BE2C (cell line): ENCODE data around the gene KHNYN.
"Not testable (repeated sequence)": the region's sequence is repeated elsewhere in the genome, so short reads cannot be mapped to it uniquely, and the experiment has no call there.

Experiments
- DNase-seq: peaks from one replicate; pipeline ENCODE4 v3.0.0-alpha.2; 2020
- H3K27me3 ChIP-seq: fragments of 250-450 bp; sonication (Bioruptor Pico); 2 replicates; pipeline ENCODE4 v1.5.1; 2020; ENCODE audit warnings: mild to moderate bottlenecking
- H3K36me3 ChIP-seq: fragments of 250-450 bp; sonication (Bioruptor Pico); 2 replicates; pipeline ENCODE4 v1.5.1; 2020; ENCODE audit warnings: mild to moderate bottlenecking
- H3K4me1 ChIP-seq: fragments of 250-450 bp; sonication (Bioruptor Pico); 2 replicates; pipeline ENCODE4 v1.5.1; 2020
- H3K4me3 ChIP-seq: 2 replicates; pipeline ENCODE4 v1.5.1; 2011; ENCODE audit warnings: low read depth, low read length
- H3K9me3 ChIP-seq: fragments of 250-450 bp; sonication (Bioruptor Pico); 2 replicates; pipeline ENCODE4 v1.5.1; 2020
- TF ChIP-seq, protein P1 (sequence below): IDR thresholded peaks from 2 replicates; pipeline ENCODE4 v1.5.1; 2012; ENCODE audit warnings: mild to moderate bottlenecking, low read depth, low read length

KHNYN gene

DNA sequence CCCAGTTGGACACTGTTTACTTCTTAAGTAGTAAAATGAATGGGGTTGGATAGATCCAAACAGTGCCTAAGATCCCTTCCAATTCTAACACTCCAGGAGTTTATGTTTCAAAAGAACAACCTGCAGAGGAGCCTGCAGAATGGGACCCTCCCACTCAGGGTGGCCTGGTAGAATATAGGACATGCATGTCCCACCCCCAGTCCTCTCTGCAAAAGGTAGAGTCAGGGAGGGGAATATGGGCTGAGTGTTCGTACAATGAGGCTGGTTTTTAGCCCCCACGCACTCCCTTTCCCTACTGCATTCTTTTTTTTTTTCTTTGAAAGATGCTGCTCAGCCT is 42.8 kb upstream of the KHNYN start:
- Histone ChIP-seq H3K27me3 (no peaks in the 10 kb centered on the region; the same call in 1 of the 2 replicates), H3K9me3 (no peaks in the 10 kb centered on the region), H3K4me3 (no peak overlapping the region), H3K36me3 (no peaks in the 10 kb centered on the region), H3K4me1 (no peaks in the 10 kb centered on the region; the same call in 1 of the 2 replicates)
- TF ChIP-seq, protein P1, sequence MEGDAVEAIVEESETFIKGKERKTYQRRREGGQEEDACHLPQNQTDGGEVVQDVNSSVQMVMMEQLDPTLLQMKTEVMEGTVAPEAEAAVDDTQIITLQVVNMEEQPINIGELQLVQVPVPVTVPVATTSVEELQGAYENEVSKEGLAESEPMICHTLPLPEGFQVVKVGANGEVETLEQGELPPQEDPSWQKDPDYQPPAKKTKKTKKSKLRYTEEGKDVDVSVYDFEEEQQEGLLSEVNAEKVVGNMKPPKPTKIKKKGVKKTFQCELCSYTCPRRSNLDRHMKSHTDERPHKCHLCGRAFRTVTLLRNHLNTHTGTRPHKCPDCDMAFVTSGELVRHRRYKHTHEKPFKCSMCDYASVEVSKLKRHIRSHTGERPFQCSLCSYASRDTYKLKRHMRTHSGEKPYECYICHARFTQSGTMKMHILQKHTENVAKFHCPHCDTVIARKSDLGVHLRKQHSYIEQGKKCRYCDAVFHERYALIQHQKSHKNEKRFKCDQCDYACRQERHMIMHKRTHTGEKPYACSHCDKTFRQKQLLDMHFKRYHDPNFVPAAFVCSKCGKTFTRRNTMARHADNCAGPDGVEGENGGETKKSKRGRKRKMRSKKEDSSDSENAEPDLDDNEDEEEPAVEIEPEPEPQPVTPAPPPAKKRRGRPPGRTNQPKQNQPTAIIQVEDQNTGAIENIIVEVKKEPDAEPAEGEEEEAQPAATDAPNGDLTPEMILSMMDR = no peak
- DNase-seq = no peak

DNA sequence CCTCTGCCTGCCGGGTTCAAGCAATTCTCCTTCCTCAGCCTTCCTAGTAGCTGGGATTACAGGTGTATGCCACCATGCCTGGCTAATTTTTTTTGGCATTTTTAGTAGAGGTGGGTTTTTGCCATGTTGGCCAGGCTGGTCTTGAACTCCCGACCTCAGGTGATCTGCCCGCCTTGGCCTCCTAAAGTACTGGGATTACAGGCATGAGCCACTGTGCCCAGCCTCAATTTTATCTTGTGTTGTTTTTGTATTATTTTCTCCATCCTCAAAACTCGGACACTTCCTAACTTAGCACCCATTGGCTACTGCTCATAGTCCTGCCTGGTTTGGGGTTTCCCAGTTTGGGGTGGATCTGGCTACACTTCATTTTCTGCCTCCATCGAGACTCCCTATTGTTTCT is 42.2 kb upstream of the KHNYN start:
- H3K36me3 ChIP-seq, DNase-seq, H3K27me3 ChIP-seq, H3K4me3 ChIP-seq, H3K4me1 ChIP-seq, H3K9me3 ChIP-seq: not testable (repeated sequence)

DNA sequence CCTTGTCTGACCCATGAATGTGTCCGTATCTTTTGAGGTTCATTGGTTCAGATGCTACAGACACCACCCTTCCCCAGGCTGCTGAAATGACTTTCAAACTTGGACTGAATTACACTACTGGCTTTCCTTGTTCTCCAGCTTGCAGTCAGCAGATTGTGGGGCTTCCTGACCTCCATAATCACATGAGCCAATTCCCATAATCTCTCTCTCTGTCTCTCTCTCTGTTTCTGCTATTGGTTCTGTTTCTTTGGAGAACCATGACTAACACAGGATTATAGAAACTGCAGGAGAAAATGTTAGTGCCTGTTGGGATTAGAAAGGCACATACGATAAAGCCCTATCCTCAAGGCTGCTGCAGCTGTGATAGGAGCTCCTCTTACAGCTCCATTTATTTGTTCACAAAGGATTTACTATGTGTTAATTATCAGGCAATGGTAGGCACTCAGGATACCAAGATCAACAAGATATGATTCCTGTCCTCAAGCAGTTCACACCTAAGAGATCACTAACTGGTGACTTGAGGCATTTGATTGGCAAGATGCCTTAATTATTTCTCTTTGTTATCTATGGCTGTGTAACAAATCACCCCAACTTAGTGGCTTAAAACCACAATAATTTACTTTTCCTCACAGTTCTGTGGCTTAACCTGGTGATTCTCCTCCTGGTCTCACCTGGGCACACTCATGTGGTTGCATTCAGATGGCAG is 41.1 kb upstream of the KHNYN start:
- Histone ChIP-seq H3K36me3 (no peaks in the 10 kb centered on the region), H3K4me3 (no peak overlapping the region), H3K27me3 (no peaks in the 10 kb centered on the region; the same call in 1 of the 2 replicates), H3K4me1 (no peaks in the 10 kb centered on the region), H3K9me3 (no peaks in the 10 kb centered on the region)
- no peak for DNase-seq
- TF ChIP-seq, protein P1 = no peak

DNA sequence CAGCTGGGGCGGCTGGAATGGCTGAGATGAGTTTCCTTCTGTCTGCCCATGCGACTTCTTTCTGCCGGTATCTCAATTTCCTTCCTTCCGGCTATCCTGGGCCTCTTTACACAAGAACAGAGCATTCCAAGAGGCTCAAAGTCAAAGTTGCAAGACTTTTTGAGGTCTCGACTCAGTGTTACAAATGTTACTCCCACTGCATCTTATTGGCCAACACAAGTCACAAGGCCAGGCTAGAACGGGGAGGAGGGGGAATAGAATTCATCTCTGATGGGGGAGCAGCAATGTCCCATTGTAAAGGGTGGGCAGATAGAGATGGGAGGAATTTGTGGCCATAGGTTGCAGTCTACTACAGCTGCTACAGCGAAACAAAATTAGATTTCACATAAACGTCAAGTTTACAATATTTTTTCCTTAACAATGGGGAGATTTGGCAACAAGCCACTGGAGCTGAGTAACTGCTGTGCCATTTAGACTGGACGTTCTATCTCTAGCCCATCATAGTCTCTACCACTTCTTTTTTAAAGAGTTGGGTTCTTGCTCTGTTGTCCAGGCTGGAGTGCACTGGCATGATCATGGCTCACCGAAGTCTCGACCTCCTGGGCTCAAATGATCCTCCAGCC is 40.4 kb upstream of the KHNYN start:
- Histone ChIP-seq H3K36me3 (no peaks in the 10 kb centered on the region), H3K27me3 (no peaks in the 10 kb centered on the region; the same call in 1 of the 2 replicates), H3K4me1 (no peaks in the 10 kb centered on the region), H3K9me3 (no peaks in the 10 kb centered on the region), H3K4me3 (no peak overlapping the region)
- TF ChIP-seq, protein P1 = no peak
- no peak for DNase-seq

DNA sequence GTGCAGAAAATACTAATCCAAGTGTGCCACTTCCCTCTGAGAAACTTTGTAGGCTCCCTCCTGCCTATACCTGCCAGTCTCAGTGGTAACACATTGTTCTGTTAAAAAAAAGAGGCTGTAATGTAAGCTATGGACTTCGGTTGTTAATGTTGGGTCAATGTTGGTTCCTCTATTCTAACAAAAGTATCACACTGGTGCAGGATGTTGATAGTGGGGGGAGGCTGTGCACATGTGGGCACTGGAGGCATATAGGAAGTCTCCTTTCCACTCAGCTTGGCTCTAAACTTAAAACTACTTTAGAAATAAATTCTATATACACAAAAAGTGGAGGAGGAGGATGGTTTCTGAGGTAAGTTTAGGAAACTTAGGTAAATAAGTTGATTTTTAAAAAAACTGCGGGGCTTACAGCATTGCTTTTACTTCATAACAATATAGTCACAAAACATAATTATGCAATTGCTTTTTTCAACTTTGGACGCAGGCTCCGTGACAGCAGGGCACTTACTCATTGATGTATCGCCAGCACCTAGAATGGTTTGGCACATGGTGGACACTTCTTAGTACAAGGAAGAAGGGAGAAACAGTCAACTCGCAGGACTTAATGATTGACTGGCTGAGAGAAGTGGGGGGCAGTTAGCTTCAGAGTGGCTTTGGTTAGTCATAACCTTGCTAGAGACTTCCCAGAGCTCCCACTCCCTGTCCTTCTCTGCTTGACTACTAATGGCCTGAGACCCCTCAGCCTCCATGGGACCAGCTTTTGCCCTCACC is 38.9 kb upstream of the KHNYN start:
- Histone ChIP-seq H3K27me3 (no peaks in the 10 kb centered on the region; the same call in 1 of the 2 replicates), H3K4me3 (no peak overlapping the region), H3K9me3 (no peaks in the 10 kb centered on the region), H3K4me1 (no peaks in the 10 kb centered on the region), H3K36me3 (no peaks in the 10 kb centered on the region)
- TF ChIP-seq, protein P1 = no peak
- no peak for DNase-seq

DNA sequence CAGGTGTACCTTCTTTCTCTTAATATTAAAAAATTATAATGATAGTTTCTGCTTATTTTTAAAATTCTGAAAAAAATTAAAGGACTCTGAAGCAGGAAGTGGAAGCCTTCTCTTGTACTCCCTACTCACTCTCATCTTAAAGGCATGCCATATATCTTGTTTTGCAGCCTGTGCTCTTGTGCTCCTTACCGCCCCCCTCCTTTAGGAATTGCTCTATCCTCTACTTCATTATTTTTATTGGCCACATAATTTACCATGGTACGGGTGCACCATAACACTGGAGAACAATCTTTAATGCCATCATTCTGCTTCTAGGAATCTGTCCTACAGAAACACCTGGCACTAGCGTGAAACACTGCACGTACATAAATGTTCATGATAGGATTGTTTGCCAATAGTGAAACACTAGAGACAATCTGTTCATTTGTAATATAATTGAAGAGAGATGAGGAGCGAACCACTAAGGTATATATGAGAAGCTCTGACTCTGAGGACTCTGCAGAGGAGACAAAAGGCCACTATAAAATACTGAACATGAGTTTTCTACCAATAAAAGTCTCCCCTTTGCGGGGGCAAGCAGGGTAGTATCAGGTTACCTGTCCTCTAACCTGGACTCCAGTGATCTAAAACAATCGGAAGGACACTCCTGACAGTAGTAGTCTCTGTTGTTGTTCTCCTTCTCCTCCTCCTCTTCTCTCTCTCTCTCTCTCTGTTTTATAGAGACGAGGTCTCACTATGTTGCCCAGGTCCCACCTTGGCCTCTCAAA is 37.2 kb upstream of the KHNYN start:
- Histone ChIP-seq H3K4me1 (no peaks in the 10 kb centered on the region), H3K9me3 (no peaks in the 10 kb centered on the region), H3K27me3 (no peaks in the 10 kb centered on the region; the same call in 1 of the 2 replicates), H3K4me3 (peak overlapping the region; percentile 1; the same call in 1 of the 2 replicates), H3K36me3 (no peaks in the 10 kb centered on the region)
- TF ChIP-seq, protein P1 = 0 out of 2 replicates have a peak, but pooled peaks have one; percentile 6
- no peak for DNase-seq
